ENCODE measurements around the gene SKI. TPM values are rescaled to one million over a fixed set of nuclear protein-coding genes. Genes with fewer than 3 reads are reported as not detected.
"Not testable (repeated sequence)": the region's sequence is repeated elsewhere in the genome, so short reads cannot be mapped to it uniquely, and the experiment has no call there.

The SKI gene
- total and polyA plus RNA-seq, 2 donors (not counting 1 experiment from before 2014, with no cell fraction given), result 14.9 to 74.9 TPM

- H3K9ac ChIP-seq (ENCODE audit: low read length); H3K36me3 ChIP-seq (replicated peaks in 1 of 2; ENCODE audit: control extremely low read depth in 1 of 2, control insufficient read depth in 1 of 2, extremely low read depth in 1 of 2, insufficient read depth in 2 of 2, low read length in 1 of 2); H3K4me3 ChIP-seq (ENCODE audit: control extremely low read depth in 1 of 5, extremely low read depth in 1 of 5, insufficient read depth in 1 of 5, low read depth in 2 of 5, low read length in 4 of 5); DNase-seq; H2AFZ ChIP-seq (ENCODE audit: insufficient read depth, low read depth, low read length, poor library complexity, severe bottlenecking); H3K27ac ChIP-seq (ENCODE audit: low read length in 2 of 2); H3K27me3 ChIP-seq (replicated peaks in 1 of 4; ENCODE audit: control extremely low read depth in 1 of 4, control insufficient read depth in 3 of 4, insufficient read depth in 4 of 4, low read length in 3 of 4); H3K27me3 Mint-ChIP-seq; H3K4me2 ChIP-seq (replicated peaks; ENCODE audit: low read depth, low read length, poor library complexity, severe bottlenecking); intact Hi-C loops (cut with micrococcal nuclease); ATAC-seq (ENCODE audit: low read depth); H3K9me3 Mint-ChIP-seq (ENCODE audit: insufficient read depth): not testable (repeated sequence)
- Mint-ChIP-seq H3K4me1 (peaks cover 57% of the 10 kb centered on the region), H3K27ac (peak overlapping the region; percentile 75), H3K4me3 (peak overlapping the region; percentile 33)
- H3K4me1 ChIP-seq (ENCODE audit: control insufficient read depth in 2 of 2, insufficient read depth in 2 of 2, low read length in 2 of 2), result peaks cover 50 to 59% of the 10 kb centered on the region in 2 donors
- peaks cover 41% of the 10 kb centered on the region for H4K20me1 ChIP-seq (ENCODE audit: control insufficient read depth, insufficient read depth, low read length, poor library complexity, severe bottlenecking)
- ChIA-PET CTCF (interaction anchor here (0.7 to 1.3 kb wide), 5 partner anchors 11 to 51 kb away, joined by 3 to 4 read pairs (median 3); no protein-coding TSS in a partner anchor), POLR2A (interaction anchor here (0.7 kb wide), 1 partner anchor 35 kb away, joined by 4 read pairs; no protein-coding TSS in a partner anchor)
- peaks cover 0 to 14% (median 11%) of the 10 kb centered on the region in 3 donors for H3K9me3 ChIP-seq (ENCODE audit: control extremely low read depth in 1 of 3, control insufficient read depth in 2 of 3, insufficient read depth in 1 of 3, low read length in 2 of 3)
- H3K79me2 ChIP-seq (ENCODE audit: control insufficient read depth, insufficient read depth, low read length), result peaks cover 95% of the 10 kb centered on the region
- no CpG with 5 or more reads among the region's 7 CpGs for WGBS (ENCODE audit: insufficient coverage)
Measured at GRCh38 chr1:2260470-2260869, 32.4 kb downstream of the SKI start.

GRCh38 chr1:2260917-2261316 is 32.8 kb downstream of the SKI start:
- H2AFZ ChIP-seq (ENCODE audit: insufficient read depth, low read depth, low read length, poor library complexity, severe bottlenecking), result no peak overlapping the region
- no peak overlapping the region for H3K4me3 ChIP-seq (ENCODE audit: control extremely low read depth in 1 of 5, extremely low read depth in 1 of 5, insufficient read depth in 1 of 5, low read depth in 2 of 5, low read length in 4 of 5)
- peaks cover 50 to 55% of the 10 kb centered on the region in 2 donors for H3K4me1 ChIP-seq (ENCODE audit: control insufficient read depth in 2 of 2, insufficient read depth in 2 of 2, low read length in 2 of 2)
- peaks cover 99% of the 10 kb centered on the region for H3K79me2 ChIP-seq (ENCODE audit: control insufficient read depth, insufficient read depth, low read length)
- Mint-ChIP-seq H3K9me3 (ENCODE audit: insufficient read depth) (no peaks in the 10 kb centered on the region), H3K4me3 (no peak overlapping the region), H3K27me3 (no peaks in the 10 kb centered on the region), H3K27ac (peak overlapping the region; percentile 10), H3K4me1 (peaks cover 58% of the 10 kb centered on the region)
- no peak for TF ChIP-seq CTCF (IDR thresholded peaks at IDR 0.05)
- TF ChIP-seq EZH2 (IDR thresholded peaks at IDR 0.05; ENCODE audit: borderline replicate concordance, insufficient read depth, low read depth, low read length, poor library complexity, severe bottlenecking), result no peak
- no peaks in the 10 kb centered on the region for H3K27me3 ChIP-seq (replicated peaks in 1 of 4; ENCODE audit: control extremely low read depth in 1 of 4, control insufficient read depth in 3 of 4, insufficient read depth in 4 of 4, low read length in 3 of 4)
- ChIA-PET CTCF (interaction anchor here (0.7 to 1.3 kb wide), 5 partner anchors 12 to 50 kb away, joined by 3 to 4 read pairs (median 3); no protein-coding TSS in a partner anchor), POLR2A (interaction anchor here (0.7 kb wide), 1 partner anchor 35 kb away, joined by 4 read pairs; no protein-coding TSS in a partner anchor)
- H4K20me1 ChIP-seq (ENCODE audit: control insufficient read depth, insufficient read depth, low read length, poor library complexity, severe bottlenecking), result peaks cover 46% of the 10 kb centered on the region
- no peaks in the 10 kb centered on the region for H3K36me3 ChIP-seq (replicated peaks in 1 of 2; ENCODE audit: control extremely low read depth in 1 of 2, control insufficient read depth in 1 of 2, extremely low read depth in 1 of 2, insufficient read depth in 2 of 2, low read length in 1 of 2)
- no CpG with 5 or more reads among the region's 4 CpGs for WGBS (ENCODE audit: insufficient coverage)
- no peak overlapping the region for H3K9ac ChIP-seq (ENCODE audit: low read length)
- ATAC-seq (ENCODE audit: low read depth) (no peak), DNase-seq (no peak)
- intact Hi-C loops (cut with micrococcal nuclease), result no loop called here
- peaks cover 0 to 10% (median 6%) of the 10 kb centered on the region in 3 donors for H3K9me3 ChIP-seq (ENCODE audit: control extremely low read depth in 1 of 3, control insufficient read depth in 2 of 3, insufficient read depth in 1 of 3, low read length in 2 of 3)
- H3K27ac ChIP-seq (ENCODE audit: low read length in 2 of 2), result no peak overlapping the region
- H3K4me2 ChIP-seq (replicated peaks; ENCODE audit: low read depth, low read length, poor library complexity, severe bottlenecking), result no peak overlapping the region

GRCh38 chr1:2261476-2262395 is 33.6 kb downstream of the SKI start:
- Mint-ChIP-seq H3K4me1 (peaks cover 64% of the 10 kb centered on the region), H3K4me3 (peak overlapping the region; percentile 13), H3K27ac (peak overlapping the region; percentile 74)
- H2AFZ ChIP-seq (ENCODE audit: insufficient read depth, low read depth, low read length, poor library complexity, severe bottlenecking); ATAC-seq (ENCODE audit: low read depth); H3K9ac ChIP-seq (ENCODE audit: low read length); H3K27me3 ChIP-seq (replicated peaks in 1 of 4; ENCODE audit: control extremely low read depth in 1 of 4, control insufficient read depth in 3 of 4, insufficient read depth in 4 of 4, low read length in 3 of 4); H3K9me3 ChIP-seq (ENCODE audit: control extremely low read depth in 1 of 3, control insufficient read depth in 2 of 3, insufficient read depth in 1 of 3, low read length in 2 of 3); POLR2A ChIA-PET; H3K9me3 Mint-ChIP-seq (ENCODE audit: insufficient read depth); H3K27me3 Mint-ChIP-seq; H3K36me3 ChIP-seq (replicated peaks in 1 of 2; ENCODE audit: control extremely low read depth in 1 of 2, control insufficient read depth in 1 of 2, extremely low read depth in 1 of 2, insufficient read depth in 2 of 2, low read length in 1 of 2); H3K27ac ChIP-seq (ENCODE audit: low read length in 2 of 2); H3K4me3 ChIP-seq (ENCODE audit: control extremely low read depth in 1 of 5, extremely low read depth in 1 of 5, insufficient read depth in 1 of 5, low read depth in 2 of 5, low read length in 4 of 5); intact Hi-C loops (cut with micrococcal nuclease): not testable (repeated sequence)
- 90% methylated on average over 25 of the region's 25 CpGs for WGBS (ENCODE audit: insufficient coverage)
- peaks cover 54% of the 10 kb centered on the region for H4K20me1 ChIP-seq (ENCODE audit: control insufficient read depth, insufficient read depth, low read length, poor library complexity, severe bottlenecking)
- peaks cover 47 to 48% of the 10 kb centered on the region in 2 donors for H3K4me1 ChIP-seq (ENCODE audit: control insufficient read depth in 2 of 2, insufficient read depth in 2 of 2, low read length in 2 of 2)
- peak overlapping the region; percentile 24 for H3K4me2 ChIP-seq (replicated peaks; ENCODE audit: low read depth, low read length, poor library complexity, severe bottlenecking)
- CTCF ChIA-PET, result interaction anchor here (0.7 to 1.3 kb wide), 4 partner anchors 12 to 33 kb away, joined by 3 to 4 read pairs (median 3); no protein-coding TSS in a partner anchor
- peaks cover 99% of the 10 kb centered on the region for H3K79me2 ChIP-seq (ENCODE audit: control insufficient read depth, insufficient read depth, low read length)
- peak; percentile 52 for DNase-seq

Measured in B cell (primary cell).